ENCODE measurements around the gene PPM1N.

Gene PPM1N, protein sequence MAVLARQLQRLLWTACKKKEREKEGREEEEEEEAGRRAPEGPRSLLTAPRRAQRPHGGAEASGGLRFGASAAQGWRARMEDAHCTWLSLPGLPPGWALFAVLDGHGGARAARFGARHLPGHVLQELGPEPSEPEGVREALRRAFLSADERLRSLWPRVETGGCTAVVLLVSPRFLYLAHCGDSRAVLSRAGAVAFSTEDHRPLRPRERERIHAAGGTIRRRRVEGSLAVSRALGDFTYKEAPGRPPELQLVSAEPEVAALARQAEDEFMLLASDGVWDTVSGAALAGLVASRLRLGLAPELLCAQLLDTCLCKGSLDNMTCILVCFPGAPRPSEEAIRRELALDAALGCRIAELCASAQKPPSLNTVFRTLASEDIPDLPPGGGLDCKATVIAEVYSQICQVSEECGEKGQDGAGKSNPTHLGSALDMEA

DNA sequence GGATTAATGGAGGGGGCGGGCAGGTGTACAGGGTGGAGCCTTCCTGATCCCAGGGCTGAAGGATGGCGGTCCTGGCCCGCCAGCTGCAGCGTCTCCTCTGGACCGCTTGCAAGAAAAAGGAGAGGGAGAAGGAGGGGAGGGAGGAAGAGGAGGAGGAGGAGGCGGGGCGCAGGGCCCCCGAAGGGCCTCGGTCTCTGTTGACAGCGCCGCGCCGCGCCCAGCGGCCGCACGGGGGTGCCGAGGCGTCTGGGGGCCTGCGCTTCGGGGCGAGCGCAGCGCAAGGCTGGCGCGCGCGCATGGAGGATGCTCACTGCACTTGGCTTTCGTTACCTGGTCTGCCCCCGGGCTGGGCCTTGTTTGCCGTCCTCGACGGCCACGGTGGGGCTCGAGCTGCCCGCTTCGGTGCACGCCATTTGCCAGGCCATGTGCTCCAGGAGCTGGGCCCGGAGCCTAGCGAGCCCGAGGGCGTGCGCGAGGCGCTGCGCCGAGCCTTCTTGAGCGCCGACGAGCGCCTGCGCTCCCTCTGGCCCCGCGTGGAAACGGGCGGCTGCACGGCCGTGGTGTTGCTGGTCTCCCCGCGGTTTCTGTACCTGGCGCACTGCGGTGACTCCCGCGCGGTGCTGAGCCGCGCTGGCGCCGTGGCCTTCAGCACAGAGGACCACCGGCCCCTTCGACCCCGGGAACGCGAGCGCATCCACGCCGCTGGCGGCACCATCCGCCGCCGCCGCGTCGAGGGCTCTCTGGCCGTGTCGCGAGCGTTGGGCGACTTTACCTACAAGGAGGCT is at the start of gene PPM1N:
TSS of gene PPM1N (plus strand) at position 33 of the 785 bp plus-strand sequence. CDS start at position 63, 30 bp downstream.
- H3F3A ChIP-seq (ENCODE audit: insufficient read depth, low read length), result no peaks in the 10 kb centered on the region; the same call in 1 of the 2 replicates
- peaks cover 4% of the 10 kb centered on the region; the same call in 1 of the 2 replicates for H3K4me1 ChIP-seq (ENCODE audit: low read length)
- DNase-seq, result no peak
- H4K20me1 ChIP-seq (ENCODE audit: insufficient read depth, low read length), result no peaks in the 10 kb centered on the region
- peak within 1 kb of the TSS; percentile 85 for H2AFZ ChIP-seq (ENCODE audit: low read length)
- H3K36me3 ChIP-seq (replicated peaks; ENCODE audit: insufficient read depth, low read length), result no peaks in the 10 kb centered on the region
- peak within 1 kb of the TSS; percentile 89 for H3K4me2 ChIP-seq (ENCODE audit: low read depth, low read length)
- H3K9ac ChIP-seq (ENCODE audit: low read length), result no peak within 1 kb of the TSS
- H3K27me3 ChIP-seq (replicated peaks; ENCODE audit: insufficient read depth, low read length), result peaks cover 56% of the 10 kb centered on the region
- no peak within 1 kb of the TSS for H3K27ac ChIP-seq (ENCODE audit: low read length)
- H3K9me2 ChIP-seq (replicated peaks; ENCODE audit: insufficient read depth, low read length), result no peaks in the 10 kb centered on the region
- no peaks in the 10 kb centered on the region for H3K79me2 ChIP-seq (ENCODE audit: low read length)
- H3K9me3 ChIP-seq (replicated peaks; ENCODE audit: insufficient read depth, low read length), result no peaks in the 10 kb centered on the region
- H3K4me3 ChIP-seq (ENCODE audit: low read length), result peak within 1 kb of the TSS; percentile 64
- TF ChIP-seq, protein P1, sequence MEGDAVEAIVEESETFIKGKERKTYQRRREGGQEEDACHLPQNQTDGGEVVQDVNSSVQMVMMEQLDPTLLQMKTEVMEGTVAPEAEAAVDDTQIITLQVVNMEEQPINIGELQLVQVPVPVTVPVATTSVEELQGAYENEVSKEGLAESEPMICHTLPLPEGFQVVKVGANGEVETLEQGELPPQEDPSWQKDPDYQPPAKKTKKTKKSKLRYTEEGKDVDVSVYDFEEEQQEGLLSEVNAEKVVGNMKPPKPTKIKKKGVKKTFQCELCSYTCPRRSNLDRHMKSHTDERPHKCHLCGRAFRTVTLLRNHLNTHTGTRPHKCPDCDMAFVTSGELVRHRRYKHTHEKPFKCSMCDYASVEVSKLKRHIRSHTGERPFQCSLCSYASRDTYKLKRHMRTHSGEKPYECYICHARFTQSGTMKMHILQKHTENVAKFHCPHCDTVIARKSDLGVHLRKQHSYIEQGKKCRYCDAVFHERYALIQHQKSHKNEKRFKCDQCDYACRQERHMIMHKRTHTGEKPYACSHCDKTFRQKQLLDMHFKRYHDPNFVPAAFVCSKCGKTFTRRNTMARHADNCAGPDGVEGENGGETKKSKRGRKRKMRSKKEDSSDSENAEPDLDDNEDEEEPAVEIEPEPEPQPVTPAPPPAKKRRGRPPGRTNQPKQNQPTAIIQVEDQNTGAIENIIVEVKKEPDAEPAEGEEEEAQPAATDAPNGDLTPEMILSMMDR (IDR thresholded peaks at IDR 0.05; ENCODE audit: low read length), result 0 out of 2 replicates have a peak, but pooled peaks have one; percentile 11
- TF ChIP-seq EZH2 (optimal IDR thresholded peaks at IDR 0.05; ENCODE audit: low read depth, low read length), result no peak
- TF ChIP-seq EZH2phosphoT487 (IDR thresholded peaks at IDR 0.05; ENCODE audit: low read length), result no peak

DNA sequence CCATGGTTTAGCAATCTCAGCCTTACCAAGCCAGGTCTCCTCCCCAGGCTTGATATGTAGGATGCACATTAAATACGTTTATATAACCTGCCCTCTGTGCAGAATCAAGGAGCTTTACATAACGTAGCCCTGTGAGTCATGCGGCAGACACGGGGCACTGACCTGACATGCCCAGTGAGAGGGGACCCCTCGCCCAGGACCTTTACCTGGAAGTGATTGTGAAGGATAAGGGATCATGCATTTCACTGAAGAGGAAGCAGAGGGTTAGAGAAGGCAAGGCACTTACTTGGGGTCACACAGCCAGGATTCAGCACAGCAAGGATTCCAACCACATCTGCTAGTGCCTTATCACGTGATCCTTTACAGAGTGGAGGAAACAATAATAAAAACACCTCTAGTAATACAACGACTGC is 49.4 kb upstream of the PPM1N start:
- Histone ChIP-seq H4K20me1 (ENCODE audit: insufficient read depth, low read length) (no peaks in the 10 kb centered on the region), H3K4me3 (ENCODE audit: low read length) (no peak overlapping the region), H3K9me3 (replicated peaks; ENCODE audit: insufficient read depth, low read length) (no peaks in the 10 kb centered on the region), H3K9me2 (replicated peaks; ENCODE audit: insufficient read depth, low read length) (no peaks in the 10 kb centered on the region), H3K36me3 (replicated peaks; ENCODE audit: insufficient read depth, low read length) (no peaks in the 10 kb centered on the region), H3F3A (ENCODE audit: insufficient read depth, low read length) (peaks cover 26% of the 10 kb centered on the region), H3K27me3 (replicated peaks; ENCODE audit: insufficient read depth, low read length) (no peaks in the 10 kb centered on the region), H3K79me2 (ENCODE audit: low read length) (no peaks in the 10 kb centered on the region), H3K27ac (ENCODE audit: low read length) (no peak overlapping the region), H3K9ac (ENCODE audit: low read length) (no peak overlapping the region), H2AFZ (ENCODE audit: low read length) (no peak overlapping the region), H3K4me2 (ENCODE audit: low read depth, low read length) (no peak overlapping the region), H3K4me1 (ENCODE audit: low read length) (peaks cover 18% of the 10 kb centered on the region)
- no peak for DNase-seq
- TF ChIP-seq, protein P1 (IDR thresholded peaks at IDR 0.05; ENCODE audit: low read length), result no peak
- TF ChIP-seq EZH2phosphoT487 (IDR thresholded peaks at IDR 0.05; ENCODE audit: low read length), result no peak
- TF ChIP-seq EZH2 (optimal IDR thresholded peaks at IDR 0.05; ENCODE audit: low read depth, low read length), result no peak

DNA sequence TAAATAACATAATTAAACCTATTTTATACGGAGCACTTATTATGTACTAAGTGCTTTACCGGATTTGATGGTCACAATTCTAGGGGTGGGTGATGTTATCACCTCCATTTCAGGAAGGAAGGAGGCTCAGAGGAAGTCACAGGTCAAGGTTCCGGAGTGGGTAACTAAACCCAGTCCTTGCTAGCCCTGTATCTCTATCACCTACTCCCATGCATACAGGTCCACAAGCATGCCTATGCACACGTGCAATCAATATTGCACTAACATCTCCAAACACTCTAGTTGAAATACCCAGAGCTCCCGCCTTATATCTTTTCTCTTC is 48.3 kb upstream of the PPM1N start:
- Histone ChIP-seq H3K4me3 (ENCODE audit: low read length) (peak overlapping the region; percentile 58), H3K9ac (ENCODE audit: low read length) (peak overlapping the region; percentile 89), H3K4me2 (ENCODE audit: low read depth, low read length) (peak overlapping the region; percentile 77), H3K9me3 (replicated peaks; ENCODE audit: insufficient read depth, low read length) (no peaks in the 10 kb centered on the region), H3K79me2 (ENCODE audit: low read length) (no peaks in the 10 kb centered on the region), H3K27ac (ENCODE audit: low read length) (peak overlapping the region; percentile 84), H2AFZ (ENCODE audit: low read length) (peak overlapping the region; percentile 11; the same call in 1 of the 2 replicates), H4K20me1 (ENCODE audit: insufficient read depth, low read length) (no peaks in the 10 kb centered on the region), H3K4me1 (ENCODE audit: low read length) (peaks cover 11% of the 10 kb centered on the region), H3F3A (ENCODE audit: insufficient read depth, low read length) (peaks cover 29% of the 10 kb centered on the region), H3K27me3 (replicated peaks; ENCODE audit: insufficient read depth, low read length) (no peaks in the 10 kb centered on the region), H3K9me2 (replicated peaks; ENCODE audit: insufficient read depth, low read length) (no peaks in the 10 kb centered on the region), H3K36me3 (replicated peaks; ENCODE audit: insufficient read depth, low read length) (no peaks in the 10 kb centered on the region)
- TF ChIP-seq EZH2 (optimal IDR thresholded peaks at IDR 0.05; ENCODE audit: low read depth, low read length), result no peak
- TF ChIP-seq, protein P1 (IDR thresholded peaks at IDR 0.05; ENCODE audit: low read length), result no peak
- TF ChIP-seq EZH2phosphoT487 (IDR thresholded peaks at IDR 0.05; ENCODE audit: low read length), result no peak
- DNase-seq, result no peak
